ACHN (cell line): ENCODE measurements around the gene ATF6B.

Experiments
- DNase-seq: peaks from one replicate; pipeline ENCODE4 v3.0.0-alpha.2; 2015
- in situ Hi-C: cut with HindIII; loops from 2 replicates; pipeline ENCODE4 v1.10.0; 2017; ENCODE audit warnings: low sequenced_read_pairs, low pct_ligation_motif_present, low pct_unique_long_range_greater_than_20kb

Gene ATF6B

GRCh38 chr6:32140420-32141046, 12.5 kb upstream of the ATF6B start:
- in situ Hi-C loops, result no loop called here
- DNase-seq, result no peak

- DNase-seq, result no peak
- in situ Hi-C loops, result no loop called here
These were observed 11.5 kb upstream of the ATF6B start for GRCh38 chr6:32139590-32139989.

- in situ Hi-C loops, result no loop called here
- no peak for DNase-seq
These were observed 9.4 kb upstream of the ATF6B start for GRCh38 chr6:32137454-32137853.

- in situ Hi-C loops, result no loop called here
These were observed 5.7 kb upstream of the ATF6B start for GRCh38 chr6:32133786-32134185.

GRCh38 chr6:32132110-32132509, 4.1 kb upstream of the ATF6B start:
- in situ Hi-C loops, result no loop called here
- no peak for DNase-seq

More at GRCh38 chr6:32133786-32134185, 5.7 kb upstream of the ATF6B start:
- no peak for DNase-seq

- in situ Hi-C loops, result no loop called here
- DNase-seq, result no peak
These were observed 3.4 kb upstream of the ATF6B start for GRCh38 chr6:32131439-32131948.

- DNase-seq, result no peak
- in situ Hi-C loops, result no loop called here
These were observed 1.4 kb upstream of the ATF6B start for GRCh38 chr6:32129297-32130088.

GRCh38 chr6:32128751-32129296, 778 bp upstream of the ATF6B start:
- DNase-seq, result no peak
- in situ Hi-C loops, result no loop called here

- in situ Hi-C loops, result no loop called here
- DNase-seq, result no peak
These were observed 683 bp downstream of the ATF6B start for GRCh38 chr6:32127409-32127716.

GRCh38 chr6:32126880-32127279, 1.2 kb downstream of the ATF6B start:
- DNase-seq, result no peak
- in situ Hi-C loops, result no loop called here

GRCh38 chr6:32123681-32124080, 4.4 kb downstream of the ATF6B start:
- in situ Hi-C loops, result no loop called here
- DNase-seq, result no peak

GRCh38 chr6:32120573-32121059, 7.4 kb downstream of the ATF6B start:
- in situ Hi-C loops, result no loop called here

GRCh38 chr6:32118782-32119628, 9.0 kb downstream of the ATF6B start:
- in situ Hi-C loops, result no loop called here
- DNase-seq, result peak; percentile 82

More at GRCh38 chr6:32120573-32121059, 7.4 kb downstream of the ATF6B start:
- no peak for DNase-seq

- in situ Hi-C loops, result no loop called here
- no peak for DNase-seq
These were observed 10.6 kb downstream of the ATF6B start for GRCh38 chr6:32117461-32117860.

GRCh38 chr6:32116674-32117073, 11.4 kb downstream of the ATF6B start:
- in situ Hi-C loops, result no loop called here
- DNase-seq, result no peak

GRCh38 chr6:32115623-32116022, 12.4 kb downstream of the ATF6B start:
- in situ Hi-C loops, result no loop called here
- no peak for DNase-seq

- in situ Hi-C loops, result no loop called here
- DNase-seq, result no peak
These were observed 13.2 kb downstream of the ATF6B start for GRCh38 chr6:32114796-32115195.

- peak; percentile 77 for DNase-seq
These were observed 14.4 kb downstream of the ATF6B start for GRCh38 chr6:32113386-32114352.

More at GRCh38 chr6:32113386-32114352, 14.4 kb downstream of the ATF6B start:
- in situ Hi-C loops, result no loop called here
